Measurements from ENCODE around the gene TMPRSS9.

DNA sequence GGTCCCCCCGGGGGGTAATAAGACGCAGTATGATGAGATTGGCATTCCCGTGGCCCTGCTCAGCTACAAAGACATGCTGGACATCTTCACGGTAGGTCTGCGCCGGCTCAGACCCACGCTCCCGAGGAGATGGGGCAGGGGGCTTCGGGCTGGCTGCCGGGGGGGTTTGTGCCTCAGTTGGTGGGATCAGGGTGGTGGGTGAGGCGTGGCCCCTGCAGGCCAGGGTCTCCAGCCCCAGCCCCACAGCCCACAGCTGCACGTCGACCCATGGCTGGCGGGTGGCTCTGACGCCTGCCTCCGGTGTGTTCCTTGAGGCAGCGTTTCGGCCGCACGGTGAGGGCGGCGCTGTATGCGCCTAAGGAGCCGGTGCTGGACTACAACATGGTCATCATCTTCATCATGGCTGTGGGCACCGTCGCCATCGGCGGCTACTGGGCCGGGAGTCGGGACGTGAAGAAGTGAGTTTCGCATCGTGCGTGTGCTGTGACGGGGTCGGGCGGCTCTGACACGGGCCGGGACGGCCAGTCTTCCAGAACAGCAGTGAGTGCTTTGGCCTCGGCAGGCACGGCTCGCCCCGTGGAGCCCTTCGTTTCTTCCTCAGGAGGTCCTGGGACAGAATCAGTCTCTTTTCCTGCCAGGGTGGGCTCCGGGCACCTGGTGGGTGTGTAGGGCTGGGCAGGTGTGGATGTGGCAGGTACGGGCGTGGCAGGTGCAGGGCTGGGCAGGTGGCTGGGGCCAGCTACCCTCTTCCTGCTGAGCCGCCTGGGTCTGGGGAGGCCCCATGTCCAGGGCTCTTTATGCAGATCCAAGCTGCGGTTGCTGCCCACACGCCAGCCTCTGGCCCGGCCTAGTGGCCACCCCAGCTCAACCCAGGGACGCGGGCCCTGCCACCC is 21.1 kb upstream of the TMPRSS9 start:
- TF ChIP-seq, protein P1, sequence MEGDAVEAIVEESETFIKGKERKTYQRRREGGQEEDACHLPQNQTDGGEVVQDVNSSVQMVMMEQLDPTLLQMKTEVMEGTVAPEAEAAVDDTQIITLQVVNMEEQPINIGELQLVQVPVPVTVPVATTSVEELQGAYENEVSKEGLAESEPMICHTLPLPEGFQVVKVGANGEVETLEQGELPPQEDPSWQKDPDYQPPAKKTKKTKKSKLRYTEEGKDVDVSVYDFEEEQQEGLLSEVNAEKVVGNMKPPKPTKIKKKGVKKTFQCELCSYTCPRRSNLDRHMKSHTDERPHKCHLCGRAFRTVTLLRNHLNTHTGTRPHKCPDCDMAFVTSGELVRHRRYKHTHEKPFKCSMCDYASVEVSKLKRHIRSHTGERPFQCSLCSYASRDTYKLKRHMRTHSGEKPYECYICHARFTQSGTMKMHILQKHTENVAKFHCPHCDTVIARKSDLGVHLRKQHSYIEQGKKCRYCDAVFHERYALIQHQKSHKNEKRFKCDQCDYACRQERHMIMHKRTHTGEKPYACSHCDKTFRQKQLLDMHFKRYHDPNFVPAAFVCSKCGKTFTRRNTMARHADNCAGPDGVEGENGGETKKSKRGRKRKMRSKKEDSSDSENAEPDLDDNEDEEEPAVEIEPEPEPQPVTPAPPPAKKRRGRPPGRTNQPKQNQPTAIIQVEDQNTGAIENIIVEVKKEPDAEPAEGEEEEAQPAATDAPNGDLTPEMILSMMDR (IDR thresholded peaks at IDR 0.05): no peak
- no peak for TF ChIP-seq POLR2A (IDR thresholded peaks at IDR 0.05)
